GM12873 (cell line): ENCODE measurements around the gene ODAD4.

Experiments used
- CTCF ChIP-seq: IDR thresholded peaks from 2 replicates; pipeline ENCODE4 v1.5.1; 2012; ENCODE audit warnings: low read depth, mild to moderate bottlenecking, moderate library complexity, low read length, control low read depth; ENCODE audit not compliant: insufficient read depth; ENCODE audit errors: missing control alignments

The ODAD4 gene

GRCh38 chr17:41956522-41956921 is 26.1 kb downstream of the ODAD4 start:
- TF ChIP-seq CTCF = no peak

- TF ChIP-seq CTCF = no peak
These were observed 26.8 kb downstream of the ODAD4 start for GRCh38 chr17:41957031-41957868.

GRCh38 chr17:41957869-41958439 is 27.5 kb downstream of the ODAD4 start:
- no peak for TF ChIP-seq CTCF

GRCh38 chr17:41959030-41959335 is 28.6 kb downstream of the ODAD4 start:
- no peak for TF ChIP-seq CTCF

GRCh38 chr17:41959336-41960095 is 29.1 kb downstream of the ODAD4 start:
- TF ChIP-seq CTCF = peak; percentile 54

- no peak for TF ChIP-seq CTCF
These were observed 31.7 kb downstream of the ODAD4 start for GRCh38 chr17:41962111-41962510.

- peak; percentile 93 for TF ChIP-seq CTCF
These were observed 32.5 kb downstream of the ODAD4 start for GRCh38 chr17:41962768-41963434.
